ENCODE data around the gene RTN4RL1.
"Not testable (repeated sequence)": the region's sequence is repeated elsewhere in the genome, so short reads cannot be mapped to it uniquely, and the experiment has no call there.

The RTN4RL1 gene

DNA sequence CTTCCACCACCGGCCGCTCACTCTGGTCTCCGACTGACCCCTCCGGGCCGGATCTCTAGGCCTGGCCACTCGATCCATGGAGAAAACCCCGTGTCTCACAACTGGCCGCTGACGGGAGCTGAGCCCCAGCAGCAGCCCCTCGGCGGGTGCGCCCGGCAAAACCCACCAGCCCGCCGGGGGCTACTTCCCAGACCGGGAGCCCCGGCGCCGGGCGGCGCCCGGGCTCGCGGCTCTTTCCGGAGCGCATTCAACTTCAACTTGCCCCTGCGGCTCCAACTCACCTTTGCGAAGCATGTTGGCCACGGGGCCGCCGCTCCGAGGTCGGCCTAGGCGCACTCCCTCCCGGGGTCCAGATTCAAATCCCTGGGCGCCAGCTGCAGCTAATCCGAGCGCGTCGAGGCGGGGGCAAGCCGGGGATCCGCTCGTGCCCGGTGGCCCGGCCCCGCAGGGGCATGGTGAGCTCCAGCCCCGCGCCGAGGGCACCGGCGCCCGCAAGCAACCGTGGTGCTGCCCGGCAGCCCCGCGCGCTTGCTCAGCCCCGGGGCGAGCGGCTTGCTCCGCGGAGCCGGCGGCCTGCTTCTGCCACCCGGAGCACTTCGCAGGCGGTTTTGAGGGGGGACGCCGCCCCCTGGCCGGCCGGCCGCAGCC lies 438 bp downstream of the RTN4RL1 start:
- no peak for FAIRE-seq

DNA sequence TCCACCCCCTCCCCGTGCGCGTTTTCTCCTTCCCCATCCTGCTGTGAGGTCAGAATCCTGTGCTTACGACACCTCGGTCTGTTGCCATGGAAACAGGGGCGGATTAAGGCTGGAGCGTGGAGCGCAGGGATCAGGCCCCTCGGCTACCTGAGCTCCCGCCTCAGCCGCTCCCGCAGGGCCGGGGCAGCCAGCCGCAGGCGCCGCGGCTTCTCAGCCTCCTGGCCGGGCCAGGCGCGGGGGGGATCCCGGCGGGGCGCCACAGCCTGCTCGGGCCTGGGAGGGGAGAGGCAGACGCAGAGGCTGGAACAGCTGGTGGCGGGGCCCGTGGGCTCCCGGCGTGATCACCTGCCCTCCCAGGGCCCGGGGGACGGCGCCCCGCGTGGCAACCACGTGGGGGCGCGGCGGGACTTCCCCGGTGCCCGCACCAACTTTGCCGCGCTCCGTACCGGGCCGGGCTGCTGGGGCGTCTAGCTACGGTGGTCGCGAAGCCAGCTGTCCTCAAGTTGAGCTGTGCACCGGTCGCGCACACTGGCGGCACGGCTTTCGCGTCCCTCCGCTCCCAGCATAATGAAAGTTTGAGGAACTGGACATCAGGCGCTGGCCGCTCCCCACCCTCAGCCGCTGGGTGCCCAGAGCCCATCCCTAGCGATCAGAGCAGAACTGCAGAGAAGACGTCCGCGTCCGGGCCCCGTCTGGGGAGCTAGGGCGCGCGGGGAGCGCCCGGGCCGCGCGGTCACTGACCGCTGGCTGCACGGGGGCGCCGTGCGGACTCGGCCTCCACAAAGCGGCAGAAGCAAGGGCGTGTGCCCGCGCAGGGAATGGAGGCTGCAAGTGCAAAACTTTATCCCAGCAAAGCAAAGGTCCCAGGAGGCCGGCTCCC lies 1.2 kb downstream of the RTN4RL1 start:
- no peak for FAIRE-seq

DNA sequence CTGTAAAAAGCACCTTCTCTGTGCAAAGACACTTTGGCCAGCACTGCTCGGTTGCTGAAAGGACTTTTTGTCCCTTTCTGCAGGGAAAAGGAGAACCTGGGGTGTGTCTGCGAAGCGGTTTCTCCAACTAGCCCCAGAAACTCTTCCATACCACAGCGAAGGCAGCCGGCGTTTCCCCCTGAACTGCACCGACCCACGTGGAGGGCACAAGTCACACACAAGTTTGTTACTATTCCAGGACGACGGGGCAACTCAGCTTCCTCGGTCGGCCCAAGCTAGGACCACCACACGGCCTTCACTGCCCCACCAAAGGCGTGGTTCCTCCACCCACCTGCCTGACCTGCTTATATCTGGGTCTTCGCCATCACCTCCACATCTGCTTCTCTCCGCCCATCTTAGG lies 1.9 kb downstream of the RTN4RL1 start:
- no peak for FAIRE-seq

GRCh38 chr17:2022647-2023240 lies 2.4 kb downstream of the RTN4RL1 start:
- no peak for FAIRE-seq

DNA sequence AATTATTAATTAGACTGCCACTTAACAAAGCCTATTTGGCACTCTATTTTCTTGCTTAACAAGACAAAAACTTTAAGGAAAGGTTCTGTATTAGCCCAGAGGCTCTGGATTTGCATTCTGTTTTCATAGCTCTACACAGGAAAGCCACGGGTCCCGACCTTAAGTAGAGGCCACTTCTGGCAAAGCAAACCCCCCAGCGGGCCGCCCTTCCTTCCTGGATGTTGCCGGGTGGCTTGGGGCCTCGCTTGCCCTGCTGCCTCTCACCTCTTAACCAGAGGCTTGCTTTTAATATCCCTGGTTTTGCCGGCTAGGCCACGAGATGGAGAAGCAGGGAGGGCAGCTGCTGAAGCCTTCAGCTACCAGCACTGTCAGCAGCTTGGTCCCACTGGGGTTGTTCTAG lies 4.4 kb downstream of the RTN4RL1 start:
- FAIRE-seq = no peak

GRCh38 chr17:2019723-2020122 lies 5.4 kb downstream of the RTN4RL1 start:
- FAIRE-seq = no peak

DNA sequence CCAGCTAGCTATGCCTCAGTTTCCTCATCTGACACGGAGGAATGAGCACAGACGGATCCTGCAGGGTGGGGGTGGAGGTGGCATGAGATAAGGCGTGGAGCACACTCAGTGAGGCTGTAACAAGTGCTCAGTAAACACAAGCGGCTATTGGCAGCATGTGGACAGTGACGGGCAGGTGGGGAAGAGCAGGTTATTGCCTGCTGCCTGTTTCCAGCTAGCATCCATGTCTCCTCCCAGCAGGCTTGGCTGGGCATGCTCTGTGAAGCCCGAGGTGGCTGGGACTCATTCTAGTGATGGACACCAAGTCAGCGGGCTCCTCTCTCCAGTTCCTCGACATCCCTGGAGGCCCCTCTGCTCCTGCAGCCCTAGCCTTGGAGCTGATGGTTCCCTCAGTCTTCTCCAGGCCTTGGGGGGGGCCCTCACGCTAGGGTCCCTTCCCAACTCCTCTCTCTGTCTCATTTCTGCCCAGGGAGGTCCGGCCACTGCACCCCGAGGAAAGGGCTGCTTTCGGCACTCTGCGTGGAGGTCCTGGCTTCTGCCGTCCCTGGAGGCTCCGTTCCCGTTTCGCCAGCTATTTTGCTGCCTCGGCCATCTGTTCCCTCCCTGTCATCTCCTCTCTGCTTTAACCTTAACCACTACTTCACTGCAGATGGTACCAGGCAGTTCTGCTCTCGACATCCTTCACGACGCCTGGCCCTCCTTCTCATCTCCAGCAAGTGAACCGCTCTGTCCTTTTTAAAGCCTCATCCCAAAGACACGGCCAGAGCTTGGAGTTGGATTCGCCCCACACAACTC lies 6.2 kb downstream of the RTN4RL1 start:
- FAIRE-seq = no peak

- no peak for FAIRE-seq
Observed at GRCh38 chr17:2017274-2017941, 7.7 kb downstream of the RTN4RL1 start.

- FAIRE-seq = no peak
Observed at GRCh38 chr17:2016494-2016893, 8.6 kb downstream of the RTN4RL1 start.

DNA sequence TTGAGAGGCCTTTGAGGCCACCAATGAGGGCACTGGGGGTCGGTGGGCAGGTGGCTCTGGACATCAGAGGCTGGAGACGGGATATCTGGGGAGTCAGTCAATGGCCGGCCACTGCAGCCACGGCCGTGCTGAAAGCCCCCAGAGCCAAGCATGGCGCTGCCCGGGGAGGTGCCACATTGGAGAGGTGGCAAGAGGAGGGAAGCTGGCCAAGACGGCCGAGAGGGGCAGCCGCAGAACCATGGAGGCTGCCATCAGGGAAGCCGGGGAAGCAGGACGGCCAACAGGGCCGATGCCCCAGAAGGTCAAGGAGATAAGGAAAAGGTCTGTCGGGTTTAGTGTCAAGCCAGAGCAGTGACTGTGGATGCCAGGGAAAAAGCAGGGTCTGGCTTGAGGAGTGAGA lies 9.8 kb downstream of the RTN4RL1 start:
- FAIRE-seq = no peak

DNA sequence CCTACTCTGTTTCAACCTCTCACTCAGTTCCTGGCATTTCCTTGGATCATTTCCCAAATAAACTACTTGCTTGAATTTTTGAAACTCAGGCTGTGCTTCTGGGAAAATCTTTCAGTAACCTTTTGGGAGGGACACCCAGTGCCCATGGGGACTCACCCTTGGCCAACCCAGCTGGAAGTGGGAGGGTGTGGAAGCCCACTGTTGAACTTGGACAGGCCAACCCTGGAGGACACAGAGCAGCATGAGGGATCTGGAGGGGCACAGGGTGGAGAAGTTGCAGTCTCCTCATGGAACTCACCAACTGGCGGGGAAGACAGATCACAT lies 11.2 kb downstream of the RTN4RL1 start:
- no peak for FAIRE-seq

DNA sequence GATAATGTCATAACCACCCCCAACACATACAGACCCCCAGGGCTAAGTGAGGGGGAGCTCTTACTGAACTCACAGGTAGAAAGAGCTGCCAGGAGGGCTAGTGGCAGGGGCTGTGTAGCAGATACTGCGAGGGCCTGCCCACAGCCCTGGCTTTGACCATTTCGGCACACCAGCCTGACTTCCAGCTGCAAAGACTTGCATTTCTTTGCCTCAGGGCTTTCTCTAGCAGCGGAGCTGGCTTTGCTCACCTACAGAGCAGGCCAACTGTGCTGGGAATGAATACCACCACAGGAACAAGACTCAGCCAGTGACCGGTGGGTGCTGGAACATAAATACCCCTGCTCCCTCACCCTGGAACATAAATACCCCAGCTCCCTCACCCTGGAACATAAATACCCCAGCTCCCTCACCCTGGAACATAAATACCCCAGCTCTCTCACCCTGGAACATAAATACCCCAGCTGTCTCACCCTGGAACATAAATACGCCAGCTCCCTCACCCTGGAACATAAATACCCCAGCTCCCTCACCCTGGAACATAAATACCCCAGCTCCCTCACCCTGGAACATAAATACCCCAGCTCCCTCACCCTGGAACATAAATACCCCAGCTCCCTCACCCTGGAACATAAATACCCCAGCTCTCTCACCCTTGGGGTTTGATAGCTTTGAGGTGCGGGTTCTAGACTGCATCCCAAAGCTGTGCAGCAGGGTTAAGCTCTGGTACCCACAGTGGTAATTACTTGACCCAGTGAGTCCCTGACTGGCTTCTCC lies 11.7 kb downstream of the RTN4RL1 start:
- FAIRE-seq = not testable (repeated sequence)

DNA sequence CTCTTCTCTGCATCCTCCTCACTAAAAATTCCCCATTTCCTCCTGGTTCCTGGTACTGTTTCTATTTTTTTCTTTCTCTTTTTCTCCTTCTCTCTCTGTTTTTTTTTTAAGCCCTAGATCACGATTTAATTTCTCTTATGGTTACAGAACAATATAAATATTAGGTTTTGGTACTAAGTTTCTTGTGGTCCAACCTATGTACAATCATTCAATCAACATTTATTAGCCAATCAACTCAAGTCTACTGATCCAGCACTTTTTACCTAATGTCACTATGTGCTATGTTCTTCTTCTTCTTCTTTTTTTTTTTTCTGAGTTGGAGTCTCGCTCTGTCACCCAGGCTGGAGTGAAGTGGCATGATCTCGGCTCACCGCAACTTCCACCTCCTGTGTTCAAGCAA lies 12.6 kb downstream of the RTN4RL1 start:
- FAIRE-seq = no peak

DNA sequence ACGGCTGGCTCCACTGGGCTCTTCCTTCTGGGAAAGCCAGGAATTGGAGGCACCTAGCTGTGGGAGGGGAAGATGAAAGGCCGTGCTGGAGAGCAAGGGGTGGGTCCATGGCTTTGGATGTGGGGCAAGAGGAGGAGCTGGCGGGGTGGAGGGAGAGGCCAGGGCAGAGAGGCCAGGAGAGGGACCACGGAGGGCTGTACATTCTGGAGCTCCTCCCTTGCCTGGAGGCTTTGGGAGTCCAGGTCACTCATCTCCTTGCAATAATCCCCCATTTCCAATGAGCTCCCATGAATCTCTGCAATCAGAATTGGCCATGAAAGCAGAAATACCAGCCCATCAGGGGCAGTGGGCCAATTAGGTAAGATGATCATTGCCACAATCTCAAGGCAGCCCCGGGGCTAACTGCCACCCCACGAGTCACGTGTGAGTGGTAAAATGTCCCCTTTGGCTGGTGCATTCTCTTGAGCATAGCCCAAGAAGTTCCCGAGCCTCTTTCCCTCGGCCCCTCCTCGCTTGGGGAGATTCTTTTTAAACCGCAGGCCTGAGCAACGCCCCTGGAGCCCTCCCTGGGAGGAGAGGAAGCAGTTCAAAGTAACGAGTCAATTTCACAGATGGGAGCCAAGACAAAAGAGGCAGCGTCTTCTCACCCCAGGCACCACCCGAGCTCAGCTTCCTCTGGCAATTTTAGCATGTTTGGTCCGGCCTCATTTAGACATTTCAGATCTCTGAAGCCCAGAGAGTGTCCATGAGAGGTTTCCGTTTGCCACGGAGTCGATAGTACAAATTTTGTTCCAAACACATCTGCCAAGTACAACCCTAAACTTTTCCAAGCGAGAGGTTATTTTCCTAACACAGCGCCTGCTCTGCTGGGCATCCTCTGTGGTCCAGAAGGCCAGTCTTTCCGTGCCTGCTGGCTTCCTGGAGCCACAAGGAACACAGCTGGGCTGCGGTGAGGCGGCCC lies 13.4 kb downstream of the RTN4RL1 start:
- no peak for FAIRE-seq

- no peak for FAIRE-seq
Observed at GRCh38 chr17:2009737-2010136, 15.4 kb downstream of the RTN4RL1 start.

DNA sequence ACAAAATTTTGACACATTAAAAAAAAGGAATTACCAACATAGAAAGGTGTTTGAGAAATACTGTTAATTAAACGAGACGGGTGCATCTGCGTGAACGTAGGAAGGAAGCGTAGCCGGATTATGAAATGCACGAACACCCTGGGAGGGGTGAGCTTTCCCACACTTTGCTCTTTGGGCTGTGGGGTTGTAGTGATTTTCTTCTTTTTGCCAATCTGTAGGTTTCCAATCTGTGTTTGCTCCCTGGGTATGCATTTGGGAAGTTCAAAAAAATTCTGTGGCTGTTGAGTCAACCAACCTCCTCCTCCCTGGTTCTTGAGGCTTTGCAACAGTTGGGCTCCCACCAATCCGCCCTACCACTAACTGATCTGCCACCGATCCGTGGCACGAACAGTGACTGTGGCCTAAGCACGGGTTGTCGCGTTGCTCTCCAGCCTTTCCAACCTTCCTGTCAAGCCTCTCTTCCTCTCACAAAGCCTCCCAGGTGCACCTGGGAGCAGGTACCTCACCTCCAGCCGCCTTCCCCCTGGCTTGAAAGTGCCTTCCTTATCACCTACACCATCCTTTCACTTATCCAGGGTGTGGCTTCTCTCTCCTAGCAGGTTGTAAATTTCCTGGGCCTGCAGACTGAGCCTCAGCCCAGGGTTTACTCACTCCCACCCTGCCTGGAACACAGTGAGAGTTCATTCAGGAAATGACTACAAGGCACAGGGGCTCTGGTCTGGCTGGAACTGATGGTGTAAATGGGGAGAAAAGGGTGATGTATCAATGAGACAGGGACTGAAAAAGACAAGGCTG lies 16.6 kb downstream of the RTN4RL1 start:
- FAIRE-seq = no peak

DNA sequence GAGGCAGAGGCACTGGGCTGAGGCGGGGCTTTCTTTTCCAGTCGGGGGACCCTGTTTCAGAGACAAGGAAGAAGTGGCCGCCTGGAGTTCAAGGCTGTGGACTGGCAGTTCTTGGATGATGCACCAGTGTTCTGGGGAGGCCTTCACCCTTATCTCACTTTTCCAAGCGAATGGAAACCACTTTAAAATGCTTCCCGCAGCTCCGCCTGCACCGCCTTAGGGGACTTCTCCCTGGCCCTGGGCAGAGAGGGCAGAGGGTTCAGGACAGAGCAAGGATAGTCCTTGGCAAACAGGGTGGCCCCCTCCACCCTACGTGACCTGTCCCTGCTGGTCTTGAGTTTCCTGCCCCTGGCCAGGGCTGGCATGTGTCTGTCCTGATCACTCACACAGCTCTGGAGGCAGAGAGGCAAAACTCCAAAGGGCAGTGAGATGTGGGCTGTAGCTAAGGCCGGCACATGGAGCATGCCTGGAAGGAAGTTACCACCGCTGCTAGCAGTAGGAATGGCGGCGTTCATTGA lies 20.6 kb downstream of the RTN4RL1 start:
- no peak for FAIRE-seq

DNA sequence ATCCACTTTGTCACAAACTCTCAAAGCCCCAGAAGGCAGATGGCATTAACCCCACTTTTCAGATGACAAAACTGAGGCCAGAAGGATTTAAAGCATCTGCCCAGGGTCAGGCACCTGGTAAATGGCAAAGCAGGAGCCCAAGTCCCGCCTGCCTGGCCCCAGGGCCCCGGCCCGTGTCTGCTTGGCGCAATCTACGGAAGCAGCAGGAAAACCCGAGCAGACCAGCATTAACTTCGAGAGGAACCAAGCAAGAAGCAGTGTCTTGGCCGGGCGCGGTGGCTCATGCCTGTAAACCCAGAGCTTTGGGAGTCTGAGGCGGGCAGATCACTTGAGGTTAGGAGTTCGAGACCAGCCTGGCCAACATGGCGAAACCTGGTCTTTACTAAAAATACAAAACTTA lies 21.6 kb downstream of the RTN4RL1 start:
- no peak for FAIRE-seq

DNA sequence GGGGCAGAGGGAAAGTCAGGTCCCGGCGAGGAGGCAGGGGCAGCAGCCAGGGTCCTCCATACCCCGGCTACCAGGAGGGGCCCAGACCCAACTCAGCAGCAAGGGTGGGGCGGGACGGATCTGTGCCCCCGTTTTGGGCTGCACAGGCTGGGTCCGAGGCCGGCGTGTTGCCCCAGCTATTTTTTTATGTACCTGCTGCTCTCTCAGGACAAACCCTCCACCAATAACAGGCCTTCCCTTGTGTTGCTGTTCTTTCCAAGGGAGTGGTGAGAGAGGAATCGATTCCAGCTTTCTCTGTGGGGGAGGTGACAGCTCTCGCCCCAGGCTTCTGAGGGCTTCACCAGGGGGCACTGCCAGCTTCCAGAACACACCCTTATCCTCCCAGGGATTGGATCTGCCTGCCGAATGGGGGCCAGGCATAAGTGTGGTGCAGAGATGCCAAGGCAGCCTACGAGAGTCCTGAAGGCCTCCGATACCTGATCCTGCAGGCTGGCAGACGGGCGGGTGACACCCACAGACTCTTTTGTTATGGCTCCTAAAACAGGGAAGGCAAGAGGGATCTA lies 22.3 kb downstream of the RTN4RL1 start:
- no peak for FAIRE-seq
